ENCODE data around the gene CKMT2. TPM values are rescaled to one million over a fixed set of nuclear protein-coding genes. Genes with fewer than 3 reads are reported as not detected.

CKMT2 gene
- total RNA-seq, 2 experiments from 2014 or later: not detected

DNA sequence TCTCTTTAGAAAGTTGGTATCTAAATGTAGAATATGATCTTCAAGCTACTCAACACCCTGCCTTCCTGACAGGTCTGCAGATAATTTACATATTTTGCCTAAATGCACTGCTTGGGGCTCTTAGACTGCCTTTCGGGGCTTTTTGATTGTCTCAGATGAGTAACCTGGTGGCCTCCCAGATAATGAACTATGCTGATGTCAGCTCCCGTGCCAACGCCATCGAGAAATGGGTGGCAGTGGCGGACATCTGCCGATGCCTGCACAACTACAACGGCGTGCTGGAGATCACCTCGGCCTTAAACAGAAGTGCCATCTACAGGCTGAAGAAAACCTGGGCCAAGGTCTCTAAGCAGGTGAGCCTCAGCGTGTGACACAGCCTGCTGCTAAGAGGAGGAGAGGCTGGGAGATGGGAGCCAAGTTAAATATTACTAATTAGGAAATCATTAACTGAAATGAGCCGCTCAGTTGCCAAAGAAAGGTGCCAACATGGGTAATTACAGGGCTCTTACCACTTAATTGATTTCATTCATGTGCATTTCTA is 20.8 kb upstream of the CKMT2 start:
- ChIA-PET CTCF (no interaction called here), POLR2A (no interaction called here)

DNA sequence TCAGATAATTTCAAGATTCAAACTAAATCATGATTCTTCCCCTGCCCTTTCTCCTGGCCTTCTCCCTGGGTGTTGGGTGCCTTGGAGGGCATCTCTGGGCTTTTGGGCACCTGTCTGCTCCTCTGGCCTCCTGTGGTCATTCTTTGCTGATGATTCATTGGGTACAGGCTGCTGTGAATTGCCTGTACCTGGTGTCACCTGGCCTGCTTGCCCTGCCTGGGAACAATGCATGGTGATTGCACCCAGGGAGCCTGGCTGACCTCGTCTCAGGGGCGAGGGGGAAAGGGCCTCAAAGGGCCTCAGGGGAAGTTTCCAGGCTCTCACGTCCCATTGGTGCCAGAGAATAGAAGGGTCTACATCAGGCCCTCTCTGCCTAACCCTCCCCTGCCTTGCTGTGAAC is 20.1 kb upstream of the CKMT2 start:
- POLR2A ChIA-PET: no interaction called here
- CTCF ChIA-PET: no interaction called here

DNA sequence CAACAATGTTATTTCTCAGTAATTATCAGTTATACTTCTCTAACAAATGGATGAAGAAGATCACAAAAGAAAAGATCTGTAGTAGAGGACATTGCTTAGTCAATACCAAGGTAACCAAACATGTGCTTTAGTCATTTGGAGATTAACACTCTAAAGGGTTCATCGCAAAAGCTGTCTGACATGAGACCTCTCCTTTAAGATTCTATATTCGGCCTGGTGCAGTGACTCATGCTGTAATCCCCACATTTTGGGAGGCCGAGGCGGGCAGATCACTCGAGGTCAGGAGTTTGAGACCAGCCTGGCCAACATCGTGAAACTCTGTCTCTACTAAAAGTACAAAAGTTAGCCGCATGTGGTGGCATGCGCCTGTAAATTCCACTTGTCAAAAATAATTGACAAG is 18.3 kb upstream of the CKMT2 start:
- POLR2A ChIA-PET: no interaction called here
- CTCF ChIA-PET: no interaction called here

DNA sequence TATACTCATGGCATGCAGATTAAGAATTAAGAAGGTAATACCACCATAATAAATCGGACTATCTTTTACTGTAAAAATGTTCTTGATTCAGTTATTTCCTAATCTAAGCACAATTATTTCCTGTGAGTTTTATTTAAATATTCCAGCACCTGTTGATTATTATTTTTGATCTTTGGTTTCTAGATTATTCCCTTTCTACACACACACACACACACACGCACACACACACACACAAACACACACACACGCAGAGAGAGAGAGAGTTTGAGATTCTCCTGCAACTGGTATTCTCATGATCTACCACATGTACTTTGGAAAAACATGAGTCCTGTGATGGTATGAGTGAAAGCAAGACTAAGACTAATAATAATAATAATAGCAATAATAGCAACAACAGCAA is 17.0 kb upstream of the CKMT2 start:
- POLR2A ChIA-PET: interaction anchor here (0.5 to 0.6 kb wide), 2 partner anchors 86 to 107 kb away, joined by 4 to 5 read pairs; no protein-coding TSS in a partner anchor
- CTCF ChIA-PET: no interaction called here

DNA sequence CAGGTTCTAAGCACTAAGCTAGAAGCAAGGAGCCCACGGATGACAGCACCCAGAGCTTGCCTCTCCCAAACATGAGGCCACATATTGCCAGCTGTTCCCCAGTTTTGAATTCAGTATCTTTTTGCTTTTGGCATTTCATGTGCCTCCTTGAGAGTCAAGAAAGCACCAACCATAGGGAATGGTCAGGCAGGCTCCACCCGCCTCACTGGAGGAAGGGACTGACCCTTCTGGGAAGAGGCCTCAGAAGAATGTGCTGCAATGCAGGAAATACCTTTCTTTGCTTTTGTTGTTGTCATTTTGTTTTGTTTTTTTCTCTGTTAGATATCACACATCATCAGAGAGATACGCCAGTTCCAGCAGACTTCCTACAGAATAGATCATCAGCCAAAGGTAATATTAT is 13.7 kb upstream of the CKMT2 start:
- CTCF ChIA-PET: no interaction called here
- POLR2A ChIA-PET: no interaction called here

DNA sequence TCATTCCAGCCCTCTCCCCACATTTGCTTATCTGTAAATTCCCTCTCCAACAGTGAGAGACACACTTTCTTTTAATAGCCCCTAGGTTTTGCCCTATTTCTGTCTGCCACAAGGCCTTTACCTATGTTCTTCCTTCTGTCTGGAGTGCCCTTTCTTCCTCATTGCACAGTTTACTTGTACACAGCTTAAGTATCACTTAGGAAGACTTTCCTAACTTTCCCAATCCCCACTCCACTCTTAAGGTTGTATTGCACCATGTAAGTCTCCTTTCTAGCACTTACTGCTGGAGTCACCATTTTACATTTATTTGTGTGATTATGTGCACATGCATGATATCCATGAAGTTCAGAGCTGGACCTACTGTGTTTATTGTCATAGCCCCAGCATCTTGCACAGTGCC is 10.8 kb upstream of the CKMT2 start:
- CTCF ChIA-PET: interaction anchor here (1.0 kb wide), 1 partner anchor 77 kb away, joined by 3 read pairs; no protein-coding TSS in a partner anchor
- POLR2A ChIA-PET: no interaction called here

DNA sequence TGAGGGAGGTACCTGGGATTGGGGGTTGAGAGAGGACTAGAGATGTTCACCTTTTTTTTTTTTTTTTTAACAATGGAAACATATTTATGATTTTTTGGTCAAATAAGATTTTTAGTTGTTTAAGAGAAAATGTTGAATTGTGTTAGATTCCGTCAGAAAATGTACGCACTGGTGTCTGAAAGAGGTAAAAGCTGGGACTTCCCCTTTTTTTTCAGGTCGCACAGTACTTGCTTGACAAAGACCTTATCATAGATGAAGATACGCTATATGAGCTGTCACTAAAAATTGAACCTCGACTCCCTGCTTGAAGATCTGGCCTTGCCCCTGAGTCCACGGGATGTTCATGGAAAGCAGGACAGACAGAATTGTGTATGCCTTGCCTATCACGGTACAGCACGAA is 7.7 kb upstream of the CKMT2 start:
- ChIA-PET CTCF (interaction anchor here (0.7 kb wide), 1 partner anchor 70 kb away, joined by 3 read pairs; no protein-coding TSS in a partner anchor), POLR2A (interaction anchor here (0.7 kb wide), 1 partner anchor 10 kb away, joined by 4 read pairs; no protein-coding TSS in a partner anchor)

DNA sequence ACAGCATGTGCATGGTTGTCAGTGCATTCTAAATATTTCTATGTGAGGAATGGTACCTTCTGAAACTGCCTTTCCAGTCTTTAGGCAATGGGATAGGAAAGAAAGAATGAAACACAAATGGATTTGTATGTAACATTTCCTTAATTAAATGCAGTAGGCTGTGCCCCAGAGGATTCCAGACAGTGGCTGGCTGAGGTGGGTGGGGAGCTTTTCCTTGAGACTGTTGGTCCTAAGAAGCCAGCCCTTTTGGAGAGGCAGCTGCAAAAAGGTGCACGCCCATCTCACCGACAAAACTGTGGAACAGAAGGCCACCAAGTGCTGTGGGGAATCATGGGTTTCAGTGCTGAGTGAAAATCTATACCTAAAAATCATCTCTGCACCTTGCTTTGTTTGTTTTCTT is 6.8 kb upstream of the CKMT2 start:
- POLR2A ChIA-PET: no interaction called here
- CTCF ChIA-PET: no interaction called here

DNA sequence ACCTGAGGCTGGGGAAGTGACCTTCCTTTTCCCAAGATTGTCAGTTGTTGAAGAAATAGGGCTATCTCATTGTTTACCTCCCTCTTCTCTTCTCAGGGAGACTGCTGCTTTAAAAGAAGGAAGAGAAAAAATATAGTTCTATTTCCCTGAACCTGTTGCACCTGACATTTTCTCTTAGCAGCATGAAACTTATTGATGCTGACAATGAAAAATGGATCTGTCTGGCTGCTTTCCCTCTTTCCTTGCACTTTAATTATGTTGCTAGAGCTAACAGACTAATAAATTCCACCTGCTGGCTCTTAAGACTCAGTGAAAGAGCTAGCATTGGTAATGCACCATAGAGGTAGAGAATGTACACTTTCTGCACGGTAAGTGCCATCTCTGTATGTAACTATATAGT is 6.2 kb upstream of the CKMT2 start:
- ChIA-PET POLR2A (no interaction called here), CTCF (no interaction called here)

DNA sequence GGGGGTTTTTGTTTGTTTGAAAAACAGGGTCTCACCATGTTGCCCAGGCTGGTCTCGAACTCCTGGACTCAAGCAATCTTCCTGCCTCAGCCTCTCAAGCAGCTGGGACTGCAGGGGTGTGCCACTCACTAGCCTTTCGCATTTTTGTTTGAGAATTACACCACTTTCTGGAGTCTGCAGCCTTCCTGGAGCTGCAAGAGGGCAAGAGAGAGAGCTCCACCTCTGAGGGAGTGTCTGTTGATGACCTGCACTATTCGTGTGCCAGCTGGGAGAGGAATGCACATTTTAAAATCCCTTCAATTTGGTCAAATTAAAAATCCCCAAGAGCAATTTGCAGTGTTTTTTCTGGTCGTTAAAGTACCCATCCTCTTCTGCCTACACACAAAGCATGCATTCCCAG is 5.0 kb upstream of the CKMT2 start:
- CTCF ChIA-PET: no interaction called here
- POLR2A ChIA-PET: no interaction called here

DNA sequence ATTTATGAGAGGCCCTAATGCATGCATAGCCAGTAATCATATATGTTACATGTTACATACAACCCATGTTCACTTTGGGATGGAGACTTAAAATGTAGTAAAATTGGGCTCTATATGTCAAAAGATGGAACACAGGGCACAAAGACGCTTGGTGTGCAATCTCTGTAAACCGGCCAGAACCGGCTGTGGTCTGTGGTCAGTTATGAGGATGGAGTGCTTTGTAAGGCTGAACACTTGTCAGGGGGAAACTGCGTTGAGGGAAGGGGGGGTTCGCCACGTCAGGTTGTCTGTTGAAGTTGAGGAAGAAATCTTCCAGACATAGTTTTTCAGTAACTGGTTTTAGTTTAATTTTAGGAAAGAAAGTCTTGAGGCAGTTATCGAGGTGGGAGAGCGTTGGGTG is 2.7 kb upstream of the CKMT2 start:
- POLR2A ChIA-PET: no interaction called here
- CTCF ChIA-PET: no interaction called here

DNA sequence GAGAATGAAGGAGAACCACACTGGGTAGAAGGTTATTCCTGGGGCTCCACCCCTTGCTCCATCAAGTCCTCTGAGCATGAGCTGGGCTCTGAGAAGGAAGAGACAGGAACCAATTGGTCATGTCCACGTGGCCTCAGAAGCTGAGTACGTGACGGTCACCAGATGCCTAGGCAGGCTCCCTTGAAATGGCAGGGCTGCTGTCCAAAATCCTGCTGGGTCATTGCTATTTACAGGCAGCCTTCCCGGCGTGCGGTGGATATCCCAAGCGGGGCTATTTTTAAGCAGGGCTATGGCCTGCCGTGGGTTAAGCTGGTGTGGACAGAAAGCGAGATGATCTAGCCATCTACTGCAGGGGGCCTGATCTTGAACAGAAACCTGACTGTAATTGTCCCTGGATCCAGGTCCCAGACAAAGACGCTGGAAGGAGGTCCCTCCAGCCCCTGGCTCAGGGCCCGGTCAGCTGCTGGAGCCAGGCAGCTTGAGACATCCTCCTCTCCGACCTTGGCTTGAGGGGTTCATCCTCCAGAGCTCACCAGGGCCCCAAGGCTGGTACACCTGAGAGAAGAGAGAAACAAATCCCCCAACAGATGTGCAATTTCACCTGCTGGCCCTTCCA is 550 bp upstream of the CKMT2 start:
- POLR2A ChIA-PET: no interaction called here
- CTCF ChIA-PET: no interaction called here

DNA sequence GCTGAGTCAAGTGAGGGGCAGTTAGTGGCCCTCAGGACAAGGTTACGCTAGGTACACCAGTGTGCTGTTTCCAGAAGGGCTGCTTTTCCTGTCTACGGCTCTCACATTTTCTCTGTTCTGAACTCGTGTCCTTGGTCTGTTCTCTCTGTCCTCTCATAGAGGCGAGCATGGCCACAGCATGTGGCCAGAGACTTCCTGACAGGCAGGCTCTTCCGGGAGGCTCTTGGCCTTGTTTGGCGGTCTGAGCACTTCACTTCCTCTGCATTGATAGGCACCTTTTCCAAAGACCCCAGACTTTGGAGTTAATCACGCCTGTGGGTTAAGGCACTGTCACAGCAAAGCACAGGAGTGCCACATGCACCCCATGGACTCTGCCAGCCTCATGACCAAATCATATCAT is 1.2 kb downstream of the CKMT2 start:
- POLR2A ChIA-PET: interaction anchor here (0.6 kb wide), 1 partner anchor 67 kb away, joined by 7 read pairs; no protein-coding TSS in a partner anchor

DNA sequence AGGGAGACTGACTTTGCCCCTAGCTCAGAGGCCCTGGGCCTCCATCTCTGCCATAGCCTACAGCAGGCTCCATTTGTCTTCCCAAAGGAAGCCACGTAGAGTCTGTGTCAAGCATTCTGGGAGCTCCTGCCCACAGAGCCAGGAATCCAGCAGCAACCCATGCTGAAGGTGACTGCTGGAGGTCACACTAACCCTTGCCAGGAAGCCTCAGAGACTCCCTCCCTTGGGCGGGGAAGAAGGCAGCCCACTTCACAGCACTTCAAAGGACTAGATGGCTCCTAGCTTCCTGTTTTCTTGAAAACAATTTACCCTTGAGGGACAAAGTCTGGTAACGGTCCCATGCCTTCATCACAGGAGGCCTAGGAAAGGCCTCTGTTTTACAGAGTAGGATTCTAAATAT is 1.7 kb downstream of the CKMT2 start:
- CTCF ChIA-PET: interaction anchor here (1.1 kb wide), 1 partner anchor 39 kb away, joined by 3 read pairs; no protein-coding TSS in a partner anchor
- POLR2A ChIA-PET: no interaction called here

More for the DNA sequence above, 1.2 kb downstream of the CKMT2 start:
- CTCF ChIA-PET: no interaction called here

DNA sequence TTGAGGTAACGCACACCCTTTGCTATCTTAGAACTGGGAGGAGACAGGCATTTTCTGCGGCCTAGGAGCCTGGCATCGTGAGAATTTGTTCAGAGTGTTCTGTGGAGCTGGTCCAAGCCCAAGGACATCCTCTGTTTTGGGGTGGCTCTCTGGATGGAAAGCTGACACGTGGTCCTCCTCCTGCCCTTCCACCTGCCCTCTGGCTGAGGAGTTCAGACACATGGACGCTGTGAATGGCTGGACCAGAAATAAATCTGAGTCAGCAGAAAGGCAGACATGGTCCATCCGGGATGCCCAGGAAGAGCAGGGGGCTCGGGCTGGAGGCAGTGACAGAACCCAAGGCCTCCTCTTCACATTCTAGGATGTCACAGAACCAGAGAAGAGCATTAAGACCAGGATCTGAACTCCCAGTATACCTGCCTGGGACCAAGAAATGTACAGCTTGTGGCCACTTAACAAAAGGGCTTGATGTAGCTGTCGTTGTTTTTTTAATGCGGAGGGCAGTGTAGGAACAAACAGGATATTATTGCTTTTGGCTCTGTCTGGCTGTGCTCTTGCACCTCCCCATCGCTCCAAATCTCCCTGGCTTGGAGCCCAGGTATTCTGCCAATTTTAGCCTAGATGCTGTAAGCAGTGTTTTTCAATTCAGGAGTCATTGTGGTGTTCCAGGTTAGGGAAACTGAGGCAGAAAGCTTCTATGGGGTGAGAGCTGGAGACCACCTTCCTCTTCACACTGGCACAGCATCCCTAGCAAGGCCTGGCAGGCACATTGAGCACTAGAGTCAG is 2.4 kb downstream of the CKMT2 start:
- POLR2A ChIA-PET: interaction anchor here (0.5 kb wide), 1 partner anchor 10 kb away, joined by 4 read pairs; no protein-coding TSS in a partner anchor
- CTCF ChIA-PET: interaction anchor here (1.1 kb wide), 1 partner anchor 40 kb away, joined by 3 read pairs; no protein-coding TSS in a partner anchor

DNA sequence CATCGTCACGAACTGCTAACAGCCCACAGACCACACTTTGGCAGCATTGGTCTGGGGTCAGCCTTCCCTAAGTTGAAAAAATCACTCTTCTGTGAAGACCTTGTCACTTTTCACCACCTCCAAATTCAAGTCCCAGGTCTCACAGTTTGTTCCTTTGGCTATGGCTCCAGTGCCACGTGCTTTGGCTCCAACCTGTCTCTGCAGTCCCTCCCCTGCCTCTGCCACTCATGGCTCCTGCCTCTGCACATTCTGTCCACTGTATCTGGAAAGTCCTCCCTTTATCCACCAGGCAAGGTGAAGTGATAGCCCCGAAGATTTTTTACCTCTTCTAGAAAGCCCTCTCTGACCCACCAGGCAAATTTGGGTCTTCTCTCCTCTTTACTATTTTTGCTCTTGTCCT is 5.3 kb downstream of the CKMT2 start:
- POLR2A ChIA-PET: no interaction called here
- CTCF ChIA-PET: no interaction called here

DNA sequence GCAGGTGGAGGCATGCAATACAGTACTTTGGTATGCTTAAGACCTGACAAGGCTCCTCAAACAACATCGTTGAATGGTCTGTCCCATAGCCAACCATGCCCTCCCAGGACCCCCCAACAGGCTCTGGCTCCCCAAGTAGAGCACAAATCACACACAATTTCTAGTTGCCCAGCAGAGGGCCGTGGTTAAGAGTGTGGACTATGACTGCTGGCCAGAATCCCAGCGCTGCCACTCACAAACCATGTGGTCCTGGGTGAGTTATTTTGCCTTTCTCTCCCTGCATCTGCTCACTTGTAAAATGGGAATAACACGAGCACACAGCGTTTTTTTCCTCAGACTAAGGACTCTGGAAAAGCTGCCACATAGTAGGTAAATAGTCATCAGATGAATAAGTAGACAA is 6.5 kb downstream of the CKMT2 start:
- ChIA-PET CTCF (no interaction called here), POLR2A (no interaction called here)

DNA sequence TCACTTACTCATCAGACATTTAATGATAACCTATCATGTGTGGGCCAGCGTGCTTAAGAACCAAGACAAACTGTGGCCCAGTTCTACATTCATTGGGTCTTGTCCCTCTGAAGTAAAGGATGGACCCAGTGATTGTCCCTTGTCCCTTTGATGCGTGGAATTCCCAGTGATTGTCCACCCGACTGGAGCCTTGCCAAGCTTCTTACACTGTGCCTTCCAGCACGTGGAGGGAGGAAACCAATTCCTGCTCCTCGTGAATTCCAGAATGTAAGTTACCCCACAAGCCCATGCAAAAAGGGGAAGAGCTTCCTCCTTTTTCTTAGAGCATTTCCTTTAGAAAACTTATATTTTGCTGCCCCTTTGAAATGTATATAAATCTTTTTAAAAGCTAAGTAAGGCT is 7.9 kb downstream of the CKMT2 start:
- ChIA-PET CTCF (no interaction called here), POLR2A (no interaction called here)

DNA sequence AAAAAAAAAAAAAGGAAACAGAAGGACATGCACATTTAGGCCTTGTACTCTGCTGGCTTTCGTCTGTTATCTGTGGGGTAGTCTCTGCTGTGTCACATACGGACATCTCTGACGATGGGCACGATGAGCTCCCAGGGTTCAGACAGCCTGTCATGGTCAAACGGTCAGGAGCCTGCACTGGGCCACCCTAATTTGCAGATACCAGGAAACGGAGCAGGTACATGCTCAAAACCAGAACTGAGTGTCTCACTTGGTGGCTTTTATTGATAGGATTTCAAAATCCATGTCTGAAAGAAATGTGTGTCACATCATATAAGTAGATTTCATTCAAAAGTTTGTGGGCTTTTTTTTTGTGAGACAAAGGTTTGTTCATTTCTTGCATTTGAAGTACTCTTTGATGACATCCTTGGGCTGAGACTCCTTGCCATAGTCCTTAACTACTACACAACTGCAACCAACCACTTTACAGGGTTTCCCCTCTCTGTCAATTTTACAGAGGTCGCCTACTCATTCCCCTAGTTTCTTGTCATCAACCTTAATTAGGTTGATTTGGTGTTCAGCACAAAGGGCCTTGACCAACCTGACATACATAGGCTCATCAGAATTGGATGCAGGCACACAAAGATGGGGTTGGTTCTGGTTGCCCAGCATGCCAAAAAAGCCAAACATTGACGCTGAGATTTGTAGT is 9.0 kb downstream of the CKMT2 start:
- ChIA-PET POLR2A (no interaction called here), CTCF (interaction anchor here (0.6 kb wide), 1 partner anchor 47 kb away, joined by 4 read pairs; no protein-coding TSS in a partner anchor)

DNA sequence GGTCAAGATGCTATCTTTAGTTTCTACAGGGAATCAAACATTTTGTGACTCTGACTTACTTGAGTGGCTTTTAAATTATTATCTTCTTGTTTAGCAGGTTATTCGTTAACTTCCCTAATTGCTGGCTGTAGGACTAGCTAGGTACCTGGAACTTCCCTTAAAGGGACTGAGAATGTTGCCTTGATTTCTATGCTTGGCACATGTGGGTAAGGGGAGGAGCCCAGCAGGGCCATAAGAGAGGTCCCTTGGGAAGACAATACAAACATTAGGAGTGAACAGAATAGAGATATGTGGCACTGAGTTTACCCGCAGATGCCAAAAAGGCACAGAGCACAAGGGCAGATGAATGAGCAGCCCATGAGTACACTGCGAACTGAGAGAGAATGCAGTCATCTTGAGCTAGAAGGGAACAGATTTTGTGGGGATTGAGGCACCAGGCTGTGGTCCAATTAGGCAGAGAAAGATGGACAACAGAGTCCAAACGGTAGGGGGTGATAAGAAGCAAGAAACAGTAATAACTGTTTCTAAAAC is 9.8 kb downstream of the CKMT2 start:
- ChIA-PET POLR2A (no interaction called here), CTCF (no interaction called here)
